ENCODE results near the gene VOPP1.
"Not testable (repeated sequence)": the region's sequence is repeated elsewhere in the genome, so short reads cannot be mapped to it uniquely, and the experiment has no call there.

The VOPP1 gene

DNA sequence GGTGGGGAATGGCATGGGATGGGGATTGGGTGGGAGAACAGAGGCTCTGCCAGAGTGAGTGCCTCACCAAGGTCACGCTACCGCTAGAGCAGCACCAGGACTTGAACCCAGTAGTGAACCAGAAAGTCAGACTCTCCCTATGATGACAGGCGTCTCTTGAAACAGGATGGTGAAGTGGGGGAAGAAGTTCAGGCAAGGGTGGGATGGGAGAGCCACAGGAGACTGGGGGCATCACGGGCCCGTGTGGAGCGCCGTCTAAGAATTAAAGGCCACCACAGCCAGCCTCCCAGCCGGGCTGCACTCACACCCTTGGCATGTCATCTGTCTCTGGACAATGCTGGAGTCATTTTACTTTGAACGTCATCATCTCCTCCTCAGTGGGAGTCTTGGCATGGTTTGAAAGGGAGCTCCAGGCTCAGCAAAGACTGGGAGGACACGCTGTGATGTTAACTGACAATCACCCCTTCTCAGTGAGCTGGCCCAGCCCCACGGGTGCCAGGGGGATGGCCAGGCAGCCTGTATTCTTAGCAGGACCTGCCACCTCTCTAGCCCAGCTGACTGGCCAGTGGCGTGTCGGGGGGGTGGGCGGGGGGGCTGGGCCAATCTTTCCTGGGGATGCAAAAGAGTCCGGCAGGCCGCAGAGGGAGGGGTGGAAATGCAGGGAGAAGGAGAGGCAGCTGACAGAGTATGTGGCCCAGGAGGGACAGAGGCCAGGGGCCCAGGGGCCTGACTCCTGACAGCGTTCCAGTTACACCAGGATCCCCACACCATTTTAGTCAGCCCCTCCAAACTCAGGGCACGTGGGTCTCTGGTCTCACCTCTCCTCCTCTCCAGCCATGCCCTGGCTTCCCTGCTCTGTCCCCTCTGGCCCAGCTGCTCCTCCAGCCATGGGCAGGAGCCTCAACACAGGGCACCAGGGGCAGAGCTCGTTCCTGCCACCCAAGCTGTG is 96.2 kb downstream of the VOPP1 start:
- no peak overlapping the region for H3K4me3 ChIP-seq (ENCODE audit: low read depth in 1 of 5, low read length in 5 of 5)
- H3K9me3 ChIP-seq (ENCODE audit: control insufficient read depth in 5 of 5, low read length in 5 of 5): no peaks in the 10 kb centered on the region
- H3K4me1 ChIP-seq (ENCODE audit: control insufficient read depth in 5 of 5, insufficient read depth in 5 of 5, low read length in 5 of 5): peaks cover 0 to 15% (median 10%) of the 10 kb centered on the region in 5 donors
- H3K27me3 ChIP-seq (ENCODE audit: control insufficient read depth in 5 of 5, insufficient read depth in 4 of 5, low read length in 5 of 5): no peaks in the 10 kb centered on the region
- H3K9ac ChIP-seq (ENCODE audit: low read length in 5 of 5): no peak overlapping the region
- peaks cover 0 to 55% (median 15%) of the 10 kb centered on the region in 5 donors for H3K36me3 ChIP-seq (ENCODE audit: control insufficient read depth in 5 of 5, insufficient read depth in 5 of 5, low read length in 5 of 5)
- no peak overlapping the region for H3K27ac ChIP-seq (ENCODE audit: low read depth, low read length)

DNA sequence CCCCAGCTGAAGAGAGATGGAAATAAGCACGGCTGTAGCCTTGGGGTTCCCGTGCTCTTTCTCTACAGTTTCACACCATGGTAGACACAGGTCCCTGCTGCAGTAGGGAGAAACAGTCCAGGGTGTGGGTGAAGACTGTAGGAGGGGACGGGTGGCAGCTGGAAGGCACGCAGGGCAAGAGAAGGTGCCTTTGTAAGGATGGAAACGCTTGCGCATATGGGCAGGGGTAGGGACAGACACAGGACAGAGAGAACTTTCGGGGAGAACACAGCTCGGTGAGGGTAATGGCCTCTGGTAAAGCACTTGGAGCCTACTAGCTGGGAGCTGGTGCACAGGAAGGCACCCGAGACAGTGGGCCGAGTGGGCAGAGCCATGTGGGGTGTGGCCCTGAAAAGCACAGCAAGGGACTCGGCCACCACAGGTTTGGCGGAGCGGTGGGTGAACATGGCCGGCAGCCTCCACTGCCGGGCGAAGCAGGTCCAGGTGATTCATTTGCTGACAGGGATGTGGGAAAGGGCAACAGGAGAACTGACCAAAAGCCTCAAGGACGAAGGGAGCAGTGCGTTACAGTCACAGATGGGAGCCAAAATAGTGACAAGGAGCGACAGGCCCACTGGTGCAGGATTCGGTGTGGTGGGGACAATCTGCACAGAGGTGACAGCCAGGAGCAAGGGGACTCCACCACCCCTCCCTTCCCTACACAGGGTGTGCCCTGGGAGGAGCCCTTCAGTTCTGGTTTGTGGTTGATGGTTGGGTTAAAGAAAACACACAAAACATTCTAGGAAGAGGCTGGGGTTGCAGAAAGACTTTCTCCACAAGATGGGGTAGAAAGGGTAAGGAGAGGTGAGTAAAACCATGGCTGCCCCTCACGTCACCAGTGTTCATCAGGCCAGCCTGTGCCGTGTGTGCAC is 97.1 kb downstream of the VOPP1 start:
- Histone ChIP-seq H3K36me3 (ENCODE audit: control insufficient read depth in 5 of 5, insufficient read depth in 5 of 5, low read length in 5 of 5) (peaks cover 0 to 51% (median 15%) of the 10 kb centered on the region in 5 donors), H3K27me3 (ENCODE audit: control insufficient read depth in 5 of 5, insufficient read depth in 4 of 5, low read length in 5 of 5) (no peaks in the 10 kb centered on the region), H3K27ac (ENCODE audit: low read depth, low read length) (no peak overlapping the region), H3K4me1 (ENCODE audit: control insufficient read depth in 5 of 5, insufficient read depth in 5 of 5, low read length in 5 of 5) (peaks cover 0 to 15% (median 12%) of the 10 kb centered on the region in 5 donors), H3K4me3 (ENCODE audit: low read depth in 1 of 5, low read length in 5 of 5) (no peak overlapping the region), H3K9ac (ENCODE audit: low read length in 5 of 5) (no peak overlapping the region), H3K9me3 (ENCODE audit: control insufficient read depth in 5 of 5, low read length in 5 of 5) (no peaks in the 10 kb centered on the region)

DNA sequence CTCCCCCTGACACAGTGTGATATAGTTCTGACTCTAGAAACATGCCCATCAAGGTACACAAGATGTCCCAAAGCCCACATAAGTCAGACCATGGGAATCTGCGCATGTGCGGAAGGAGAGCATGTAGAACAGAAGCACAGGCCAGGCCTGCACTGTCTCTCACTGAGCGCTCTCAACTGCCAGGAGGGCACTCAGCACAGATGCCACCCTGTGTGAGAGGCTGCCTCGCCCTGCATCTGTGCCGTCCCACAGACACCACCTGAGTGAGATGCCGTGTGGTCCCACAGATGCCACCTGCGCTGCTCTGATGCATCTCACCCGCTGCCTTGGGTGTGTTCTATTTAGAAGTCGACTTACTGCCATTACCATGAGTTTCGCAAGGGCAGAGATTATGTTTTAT is 98.4 kb downstream of the VOPP1 start:
- Histone ChIP-seq H3K4me1 (ENCODE audit: control insufficient read depth in 5 of 5, insufficient read depth in 5 of 5, low read length in 5 of 5) (peaks cover 0 to 13% (median 11%) of the 10 kb centered on the region in 5 donors), H3K36me3 (ENCODE audit: control insufficient read depth in 5 of 5, insufficient read depth in 5 of 5, low read length in 5 of 5) (peaks cover 0 to 56% (median 19%) of the 10 kb centered on the region in 5 donors), H3K9ac (ENCODE audit: low read length in 5 of 5) (no peak overlapping the region), H3K27me3 (ENCODE audit: control insufficient read depth in 5 of 5, insufficient read depth in 4 of 5, low read length in 5 of 5) (no peaks in the 10 kb centered on the region), H3K27ac (ENCODE audit: low read depth, low read length) (no peak overlapping the region), H3K4me3 (ENCODE audit: low read depth in 1 of 5, low read length in 5 of 5) (no peak overlapping the region), H3K9me3 (ENCODE audit: control insufficient read depth in 5 of 5, low read length in 5 of 5) (no peaks in the 10 kb centered on the region)

- H3K9ac ChIP-seq (ENCODE audit: low read length in 5 of 5): no peak overlapping the region
- H3K27ac ChIP-seq (ENCODE audit: low read depth, low read length): no peak overlapping the region
- H3K36me3 ChIP-seq (ENCODE audit: control insufficient read depth in 5 of 5, insufficient read depth in 5 of 5, low read length in 5 of 5): peaks cover 0 to 56% (median 19%) of the 10 kb centered on the region in 5 donors
- no peaks in the 10 kb centered on the region for H3K9me3 ChIP-seq (ENCODE audit: control insufficient read depth in 5 of 5, low read length in 5 of 5)
- no peaks in the 10 kb centered on the region for H3K27me3 ChIP-seq (ENCODE audit: control insufficient read depth in 5 of 5, insufficient read depth in 4 of 5, low read length in 5 of 5)
- H3K4me3 ChIP-seq (ENCODE audit: low read depth in 1 of 5, low read length in 5 of 5): no peak overlapping the region
- H3K4me1 ChIP-seq (ENCODE audit: control insufficient read depth in 5 of 5, insufficient read depth in 5 of 5, low read length in 5 of 5): peaks cover 0 to 6% (median 4%) of the 10 kb centered on the region in 5 donors
Measured at GRCh38 chr7:55472928-55473725, 99.2 kb downstream of the VOPP1 start.

- not testable (repeated sequence) for H3K4me3 ChIP-seq (ENCODE audit: low read depth in 1 of 5, low read length in 5 of 5); H3K4me1 ChIP-seq (ENCODE audit: control insufficient read depth in 5 of 5, insufficient read depth in 5 of 5, low read length in 5 of 5); H3K27ac ChIP-seq (ENCODE audit: low read depth, low read length); H3K27me3 ChIP-seq (ENCODE audit: control insufficient read depth in 5 of 5, insufficient read depth in 4 of 5, low read length in 5 of 5); H3K9me3 ChIP-seq (ENCODE audit: control insufficient read depth in 5 of 5, low read length in 5 of 5); H3K9ac ChIP-seq (ENCODE audit: low read length in 5 of 5)
- H3K36me3 ChIP-seq (ENCODE audit: control insufficient read depth in 5 of 5, insufficient read depth in 5 of 5, low read length in 5 of 5): peaks cover 0 to 50% (median 19%) of the 10 kb centered on the region in 5 donors
Measured at GRCh38 chr7:55472406-55472805, 99.9 kb downstream of the VOPP1 start.

- peaks cover 0 to 48% (median 13%) of the 10 kb centered on the region in 5 donors for H3K36me3 ChIP-seq (ENCODE audit: control insufficient read depth in 5 of 5, insufficient read depth in 5 of 5, low read length in 5 of 5)
- not testable (repeated sequence) for H3K9ac ChIP-seq (ENCODE audit: low read length in 5 of 5); H3K4me3 ChIP-seq (ENCODE audit: low read depth in 1 of 5, low read length in 5 of 5); H3K4me1 ChIP-seq (ENCODE audit: control insufficient read depth in 5 of 5, insufficient read depth in 5 of 5, low read length in 5 of 5); H3K9me3 ChIP-seq (ENCODE audit: control insufficient read depth in 5 of 5, low read length in 5 of 5); H3K27me3 ChIP-seq (ENCODE audit: control insufficient read depth in 5 of 5, insufficient read depth in 4 of 5, low read length in 5 of 5); H3K27ac ChIP-seq (ENCODE audit: low read depth, low read length)
Measured at GRCh38 chr7:55471594-55471993, 100.7 kb downstream of the VOPP1 start.

GRCh38 chr7:55470261-55470660 is 102.0 kb downstream of the VOPP1 start:
- no peak overlapping the region for H3K9ac ChIP-seq (ENCODE audit: low read length in 5 of 5)
- peaks cover 1 to 46% (median 15%) of the 10 kb centered on the region in 5 donors for H3K36me3 ChIP-seq (ENCODE audit: control insufficient read depth in 5 of 5, insufficient read depth in 5 of 5, low read length in 5 of 5)
- H3K27ac ChIP-seq (ENCODE audit: low read depth, low read length): no peak overlapping the region

GRCh38 chr7:55469721-55470120 is 102.6 kb downstream of the VOPP1 start:
- Histone ChIP-seq H3K4me3 (ENCODE audit: low read depth in 1 of 5, low read length in 5 of 5) (no peak overlapping the region), H3K36me3 (ENCODE audit: control insufficient read depth in 5 of 5, insufficient read depth in 5 of 5, low read length in 5 of 5) (peaks cover 5 to 46% (median 17%) of the 10 kb centered on the region in 5 donors), H3K27ac (ENCODE audit: low read depth, low read length) (no peak overlapping the region), H3K9me3 (ENCODE audit: control insufficient read depth in 5 of 5, low read length in 5 of 5) (no peaks in the 10 kb centered on the region), H3K4me1 (ENCODE audit: control insufficient read depth in 5 of 5, insufficient read depth in 5 of 5, low read length in 5 of 5) (peaks cover 0 to 3% (median 0%) of the 10 kb centered on the region in 5 donors), H3K9ac (ENCODE audit: low read length in 5 of 5) (no peak overlapping the region), H3K27me3 (ENCODE audit: control insufficient read depth in 5 of 5, insufficient read depth in 4 of 5, low read length in 5 of 5) (no peaks in the 10 kb centered on the region)

More at GRCh38 chr7:55470261-55470660, 102.0 kb downstream of the VOPP1 start:
- H3K27me3 ChIP-seq (ENCODE audit: control insufficient read depth in 5 of 5, insufficient read depth in 4 of 5, low read length in 5 of 5): no peaks in the 10 kb centered on the region
- no peaks in the 10 kb centered on the region for H3K9me3 ChIP-seq (ENCODE audit: control insufficient read depth in 5 of 5, low read length in 5 of 5)
- no peak overlapping the region for H3K4me3 ChIP-seq (ENCODE audit: low read depth in 1 of 5, low read length in 5 of 5)
- H3K4me1 ChIP-seq (ENCODE audit: control insufficient read depth in 5 of 5, insufficient read depth in 5 of 5, low read length in 5 of 5): peaks cover 0 to 3% (median 0%) of the 10 kb centered on the region in 5 donors

GRCh38 chr7:55469271-55469681 is 103.0 kb downstream of the VOPP1 start:
- Histone ChIP-seq H3K27ac (ENCODE audit: low read depth, low read length) (no peak overlapping the region), H3K9ac (ENCODE audit: low read length in 5 of 5) (no peak overlapping the region), H3K4me1 (ENCODE audit: control insufficient read depth in 5 of 5, insufficient read depth in 5 of 5, low read length in 5 of 5) (peaks cover 0 to 3% (median 0%) of the 10 kb centered on the region in 5 donors), H3K36me3 (ENCODE audit: control insufficient read depth in 5 of 5, insufficient read depth in 5 of 5, low read length in 5 of 5) (peaks cover 5 to 46% (median 20%) of the 10 kb centered on the region in 5 donors), H3K9me3 (ENCODE audit: control insufficient read depth in 5 of 5, low read length in 5 of 5) (no peaks in the 10 kb centered on the region), H3K27me3 (ENCODE audit: control insufficient read depth in 5 of 5, insufficient read depth in 4 of 5, low read length in 5 of 5) (no peaks in the 10 kb centered on the region), H3K4me3 (ENCODE audit: low read depth in 1 of 5, low read length in 5 of 5) (no peak overlapping the region)

All from subcutaneous abdominal adipose tissue (tissue), 5 donors.